ENCODE measurements around the gene NTM. TPM values are rescaled to one million over a fixed set of nuclear protein-coding genes. Genes with fewer than 3 reads are reported as not detected.
A peak's percentile ranks its signal among the peaks of the same experiment; 100 is the strongest.

Gene NTM
- total RNA-seq, 1 experiment from 2014 or later: 16.4 TPM

DNA sequence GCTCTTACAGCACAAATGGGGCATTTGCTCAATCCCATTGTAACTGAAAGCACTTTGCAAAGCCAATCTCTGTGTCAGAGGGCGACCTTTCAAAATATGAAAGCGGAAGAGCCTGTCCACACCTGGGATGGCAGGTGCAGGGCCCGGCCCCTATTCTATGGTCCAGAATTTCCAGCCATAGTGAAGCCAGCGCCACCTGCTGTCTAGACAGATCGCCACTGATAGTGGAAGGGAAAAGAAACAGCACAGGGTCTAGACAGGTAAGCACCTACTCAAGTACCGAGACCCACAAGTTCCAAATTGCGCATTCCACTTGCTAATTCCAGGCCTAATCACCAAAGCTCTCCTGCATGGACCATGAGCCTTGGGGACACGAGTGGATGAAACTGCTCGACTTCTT, 141.4 kb downstream of the NTM start:
- H3K4me1 Mint-ChIP-seq: peaks cover 9% of the 10 kb centered on the region
- no peaks in the 10 kb centered on the region; the same call in 1 of the 2 replicates for H3K27me3 Mint-ChIP-seq (ENCODE audit: low read depth)
- POLR2A ChIA-PET: no interaction called here
- CTCF ChIA-PET: interaction anchor here (1.3 to 5.8 kb wide), 6 partner anchors 46 to 487 kb away, joined by 5 to 39 read pairs (median 8); no protein-coding TSS in a partner anchor
- peak; percentile 97 for ATAC-seq
- H3K9me3 Mint-ChIP-seq: peaks cover 3% of the 10 kb centered on the region; the same call in 1 of the 2 replicates
- H3K27ac Mint-ChIP-seq: no peak overlapping the region
- H3K4me3 Mint-ChIP-seq: no peak overlapping the region
- no peaks in the 10 kb centered on the region for H3K36me3 Mint-ChIP-seq
- TF ChIP-seq ELF4 (CRISPR knock-in tag; IDR thresholded peaks at IDR 0.05; ENCODE audit: low read depth) (no peak), CTCF (IDR thresholded peaks at IDR 0.05) (peak; percentile 53; the same call in 1 of the 2 replicates), ETV6 (CRISPR knock-in tag; IDR thresholded peaks at IDR 0.05) (0 out of 2 replicates have a peak, but pooled peaks have one; percentile 45)
- DNase-seq (ENCODE audit: low spot score): peak; percentile 82

GRCh38 chr11:131512228-131512627, 141.8 kb downstream of the NTM start:
- H3K4me1 Mint-ChIP-seq: peaks cover 9% of the 10 kb centered on the region
- peak; percentile 62 for ATAC-seq
- no peaks in the 10 kb centered on the region; the same call in 1 of the 2 replicates for H3K27me3 Mint-ChIP-seq (ENCODE audit: low read depth)
- H3K27ac Mint-ChIP-seq: no peak overlapping the region
- ChIA-PET CTCF (interaction anchor here (1.3 to 5.8 kb wide), 6 partner anchors 46 to 487 kb away, joined by 5 to 39 read pairs (median 8); no protein-coding TSS in a partner anchor), POLR2A (no interaction called here)
- peaks cover 3% of the 10 kb centered on the region; the same call in 1 of the 2 replicates for H3K9me3 Mint-ChIP-seq
- H3K36me3 Mint-ChIP-seq: no peaks in the 10 kb centered on the region
- DNase-seq (ENCODE audit: low spot score): no peak
- no peak overlapping the region for H3K4me3 Mint-ChIP-seq
- TF ChIP-seq, protein P1, sequence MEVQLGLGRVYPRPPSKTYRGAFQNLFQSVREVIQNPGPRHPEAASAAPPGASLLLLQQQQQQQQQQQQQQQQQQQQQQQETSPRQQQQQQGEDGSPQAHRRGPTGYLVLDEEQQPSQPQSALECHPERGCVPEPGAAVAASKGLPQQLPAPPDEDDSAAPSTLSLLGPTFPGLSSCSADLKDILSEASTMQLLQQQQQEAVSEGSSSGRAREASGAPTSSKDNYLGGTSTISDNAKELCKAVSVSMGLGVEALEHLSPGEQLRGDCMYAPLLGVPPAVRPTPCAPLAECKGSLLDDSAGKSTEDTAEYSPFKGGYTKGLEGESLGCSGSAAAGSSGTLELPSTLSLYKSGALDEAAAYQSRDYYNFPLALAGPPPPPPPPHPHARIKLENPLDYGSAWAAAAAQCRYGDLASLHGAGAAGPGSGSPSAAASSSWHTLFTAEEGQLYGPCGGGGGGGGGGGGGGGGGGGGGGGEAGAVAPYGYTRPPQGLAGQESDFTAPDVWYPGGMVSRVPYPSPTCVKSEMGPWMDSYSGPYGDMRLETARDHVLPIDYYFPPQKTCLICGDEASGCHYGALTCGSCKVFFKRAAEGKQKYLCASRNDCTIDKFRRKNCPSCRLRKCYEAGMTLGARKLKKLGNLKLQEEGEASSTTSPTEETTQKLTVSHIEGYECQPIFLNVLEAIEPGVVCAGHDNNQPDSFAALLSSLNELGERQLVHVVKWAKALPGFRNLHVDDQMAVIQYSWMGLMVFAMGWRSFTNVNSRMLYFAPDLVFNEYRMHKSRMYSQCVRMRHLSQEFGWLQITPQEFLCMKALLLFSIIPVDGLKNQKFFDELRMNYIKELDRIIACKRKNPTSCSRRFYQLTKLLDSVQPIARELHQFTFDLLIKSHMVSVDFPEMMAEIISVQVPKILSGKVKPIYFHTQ (CRISPR knock-in tag; IDR thresholded peaks at IDR 0.05): no peak
- TF ChIP-seq HMGA2 (CRISPR knock-in tag; IDR thresholded peaks at IDR 0.05) (no peak), TEAD1 (CRISPR knock-in tag; IDR thresholded peaks at IDR 0.05) (no peak)
- TF ChIP-seq, protein P2, sequence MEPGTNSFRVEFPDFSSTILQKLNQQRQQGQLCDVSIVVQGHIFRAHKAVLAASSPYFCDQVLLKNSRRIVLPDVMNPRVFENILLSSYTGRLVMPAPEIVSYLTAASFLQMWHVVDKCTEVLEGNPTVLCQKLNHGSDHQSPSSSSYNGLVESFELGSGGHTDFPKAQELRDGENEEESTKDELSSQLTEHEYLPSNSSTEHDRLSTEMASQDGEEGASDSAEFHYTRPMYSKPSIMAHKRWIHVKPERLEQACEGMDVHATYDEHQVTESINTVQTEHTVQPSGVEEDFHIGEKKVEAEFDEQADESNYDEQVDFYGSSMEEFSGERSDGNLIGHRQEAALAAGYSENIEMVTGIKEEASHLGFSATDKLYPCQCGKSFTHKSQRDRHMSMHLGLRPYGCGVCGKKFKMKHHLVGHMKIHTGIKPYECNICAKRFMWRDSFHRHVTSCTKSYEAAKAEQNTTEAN (CRISPR knock-in tag; IDR thresholded peaks at IDR 0.05): no peak

- ChIA-PET POLR2A (no interaction called here), CTCF (interaction anchor here (0.6 to 5.8 kb wide), 6 partner anchors 67 to 1737 kb away, joined by 3 to 39 read pairs (median 4); no protein-coding TSS in a partner anchor)
- DNase-seq (ENCODE audit: low spot score): no peak
- ATAC-seq: no peak
- peaks cover 3% of the 10 kb centered on the region; the same call in 1 of the 2 replicates for H3K9me3 Mint-ChIP-seq
- H3K36me3 Mint-ChIP-seq: no peaks in the 10 kb centered on the region
- H3K27ac Mint-ChIP-seq: no peak overlapping the region
- H3K27me3 Mint-ChIP-seq (ENCODE audit: low read depth): no peaks in the 10 kb centered on the region; the same call in 1 of the 2 replicates
- H3K4me1 Mint-ChIP-seq: peaks cover 9% of the 10 kb centered on the region
- no peak overlapping the region for H3K4me3 Mint-ChIP-seq
- TF ChIP-seq GTF2I (CRISPR knock-in tag; conservative IDR thresholded peaks at IDR 0.05) (no peak), JUN (CRISPR knock-in tag; IDR thresholded peaks at IDR 0.05) (no peak), ZNF512 (CRISPR knock-in tag; IDR thresholded peaks at IDR 0.05; ENCODE audit: borderline replicate concordance) (no peak), CTCF (IDR thresholded peaks at IDR 0.05) (no peak), NR3C1 (CRISPR knock-in tag; conservative IDR thresholded peaks at IDR 0.05; ENCODE audit: low read depth) (no peak), FOXP1 (CRISPR knock-in tag; IDR thresholded peaks at IDR 0.05; ENCODE audit: borderline replicate concordance) (no peak), FOXJ3 (CRISPR knock-in tag; IDR thresholded peaks at IDR 0.05; ENCODE audit: borderline replicate concordance) (no peak)
- TF ChIP-seq, protein P3, sequence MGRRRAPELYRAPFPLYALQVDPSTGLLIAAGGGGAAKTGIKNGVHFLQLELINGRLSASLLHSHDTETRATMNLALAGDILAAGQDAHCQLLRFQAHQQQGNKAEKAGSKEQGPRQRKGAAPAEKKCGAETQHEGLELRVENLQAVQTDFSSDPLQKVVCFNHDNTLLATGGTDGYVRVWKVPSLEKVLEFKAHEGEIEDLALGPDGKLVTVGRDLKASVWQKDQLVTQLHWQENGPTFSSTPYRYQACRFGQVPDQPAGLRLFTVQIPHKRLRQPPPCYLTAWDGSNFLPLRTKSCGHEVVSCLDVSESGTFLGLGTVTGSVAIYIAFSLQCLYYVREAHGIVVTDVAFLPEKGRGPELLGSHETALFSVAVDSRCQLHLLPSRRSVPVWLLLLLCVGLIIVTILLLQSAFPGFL (CRISPR knock-in tag; IDR thresholded peaks at IDR 0.05; ENCODE audit: borderline replicate concordance): no peak
- TF ChIP-seq, protein P4, sequence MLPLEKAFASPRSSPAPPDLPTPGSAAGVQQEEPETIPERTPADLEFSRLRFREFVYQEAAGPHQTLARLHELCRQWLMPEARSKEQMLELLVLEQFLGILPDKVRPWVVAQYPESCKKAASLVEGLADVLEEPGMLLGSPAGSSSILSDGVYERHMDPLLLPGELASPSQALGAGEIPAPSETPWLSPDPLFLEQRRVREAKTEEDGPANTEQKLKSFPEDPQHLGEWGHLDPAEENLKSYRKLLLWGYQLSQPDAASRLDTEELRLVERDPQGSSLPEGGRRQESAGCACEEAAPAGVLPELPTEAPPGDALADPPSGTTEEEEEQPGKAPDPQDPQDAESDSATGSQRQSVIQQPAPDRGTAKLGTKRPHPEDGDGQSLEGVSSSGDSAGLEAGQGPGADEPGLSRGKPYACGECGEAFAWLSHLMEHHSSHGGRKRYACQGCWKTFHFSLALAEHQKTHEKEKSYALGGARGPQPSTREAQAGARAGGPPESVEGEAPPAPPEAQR (CRISPR knock-in tag; IDR thresholded peaks at IDR 0.05): no peak
Measured at GRCh38 chr11:131514062-131514461, 143.6 kb downstream of the NTM start.
